ENCODE measurements around the gene TMEM182. TPM values are rescaled to one million over a fixed set of nuclear protein-coding genes. Genes with fewer than 3 reads are reported as not detected.

TMEM182 gene
- total RNA-seq, 1 experiment from 2014 or later = 8.3 TPM

GRCh38 chr2:102765061-102765460 lies 3.2 kb downstream of the TMEM182 start:
- DNase-seq (ENCODE audit: low read depth) = no peak

- DNase-seq (ENCODE audit: low read depth) = no peak
Observed at GRCh38 chr2:102768253-102768652, 6.4 kb downstream of the TMEM182 start.

DNA sequence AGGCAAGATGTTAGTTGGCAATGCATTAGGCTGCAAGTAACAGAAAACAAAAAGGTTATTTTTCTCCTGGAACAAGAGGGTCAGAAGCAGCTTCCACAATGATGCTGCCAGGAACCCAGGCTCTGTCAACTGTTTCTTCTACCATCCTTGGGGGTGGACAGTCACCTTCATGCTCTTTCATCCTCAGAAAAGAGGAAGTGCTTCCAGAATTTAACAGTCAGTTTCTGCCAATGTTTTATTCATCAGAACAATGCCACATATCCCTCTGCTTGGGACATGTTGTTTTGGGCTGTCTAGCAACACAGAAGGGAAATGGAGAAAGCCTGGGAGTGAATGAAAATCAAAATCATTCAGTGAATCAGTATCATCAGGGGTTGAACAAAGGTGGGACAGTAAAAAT lies 7.1 kb downstream of the TMEM182 start:
- DNase-seq (ENCODE audit: low read depth) = no peak

DNA sequence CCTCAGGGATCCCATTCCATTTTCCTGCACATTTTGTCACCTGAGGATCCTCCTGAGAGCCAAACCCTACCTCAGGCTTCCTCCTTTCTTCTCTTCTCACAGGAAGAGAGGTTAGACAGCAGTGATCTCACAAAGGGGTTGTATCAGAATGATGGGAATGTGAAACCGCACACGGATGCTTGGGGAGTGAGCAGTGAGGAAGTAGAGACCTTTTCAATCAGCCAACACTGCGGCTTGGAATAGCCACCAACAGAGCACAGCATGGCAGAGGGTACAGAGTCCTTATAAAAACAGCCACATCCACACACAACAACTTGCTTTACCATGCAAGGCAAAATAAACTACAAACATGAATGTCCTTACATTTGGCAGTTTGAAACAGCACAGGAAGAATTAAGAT lies 8.7 kb downstream of the TMEM182 start:
- DNase-seq (ENCODE audit: low read depth) = peak; percentile 86

GRCh38 chr2:102771114-102771513 lies 9.3 kb downstream of the TMEM182 start:
- DNase-seq (ENCODE audit: low read depth) = no peak

DNA sequence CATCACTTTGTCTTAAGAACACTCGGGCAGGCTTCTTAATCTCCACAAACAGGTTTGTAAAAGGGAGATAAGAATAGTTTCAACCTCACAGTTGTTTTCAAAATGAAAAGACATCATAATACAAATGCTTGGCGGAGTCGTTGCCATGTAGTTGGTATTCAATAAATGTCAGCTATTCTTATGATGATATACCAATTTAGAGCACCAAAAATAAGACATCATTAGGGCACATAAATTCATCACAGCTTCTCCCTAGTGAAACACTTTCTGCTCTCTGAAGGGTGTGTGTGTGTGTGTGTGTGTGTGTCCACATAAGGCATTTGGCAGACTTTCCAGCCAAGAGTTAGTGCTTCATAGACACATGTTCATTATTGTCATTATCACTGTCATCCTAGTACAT lies 10.8 kb downstream of the TMEM182 start:
- no peak for DNase-seq (ENCODE audit: low read depth)

- no peak for DNase-seq (ENCODE audit: low read depth)
Observed at GRCh38 chr2:102773149-102773705, 11.4 kb downstream of the TMEM182 start.

- DNase-seq (ENCODE audit: low read depth) = no peak
Observed at GRCh38 chr2:102778260-102778659, 16.4 kb downstream of the TMEM182 start.

DNA sequence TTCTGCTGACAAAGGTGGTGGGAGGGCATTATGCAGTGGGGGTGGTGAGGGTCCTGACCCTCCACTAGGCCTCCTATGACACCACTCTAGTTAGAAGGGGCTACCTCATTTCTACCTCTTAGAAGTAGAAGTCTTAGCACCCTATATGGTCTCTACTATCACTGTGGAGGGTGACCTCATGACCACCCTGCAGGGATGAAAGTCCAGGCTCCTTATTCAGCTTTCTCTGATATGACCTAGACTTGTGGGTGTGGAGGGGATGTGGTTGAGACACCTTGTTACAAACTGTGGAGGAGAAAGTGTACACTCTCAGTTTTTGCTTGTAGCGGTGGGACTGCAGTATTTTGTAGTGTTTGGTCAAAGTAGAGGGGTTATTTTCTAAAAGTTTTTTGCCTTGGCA lies 18.6 kb downstream of the TMEM182 start:
- DNase-seq (ENCODE audit: low read depth) = no peak

DNA sequence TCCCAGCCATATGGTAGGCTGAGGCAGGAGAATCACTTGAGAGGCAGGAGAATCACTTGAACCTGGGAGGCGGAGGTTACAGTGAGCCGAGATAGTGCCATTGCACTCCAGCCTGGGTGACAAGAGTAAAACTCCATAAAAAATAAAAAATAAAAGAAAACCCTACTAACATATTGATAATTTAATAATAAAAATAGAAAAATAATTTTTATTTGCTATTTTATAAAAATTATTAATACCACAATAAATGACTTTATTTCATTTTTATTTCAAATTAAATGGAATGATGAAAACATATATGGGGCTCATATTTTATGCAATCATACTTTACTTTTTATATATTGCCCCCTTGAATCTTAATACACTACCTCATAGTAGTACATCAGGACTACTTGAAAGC lies 20.4 kb downstream of the TMEM182 start:
- DNase-seq (ENCODE audit: low read depth) = no peak

- DNase-seq (ENCODE audit: low read depth) = no peak
Observed at GRCh38 chr2:102782933-102783332, 21.1 kb downstream of the TMEM182 start.

DNA sequence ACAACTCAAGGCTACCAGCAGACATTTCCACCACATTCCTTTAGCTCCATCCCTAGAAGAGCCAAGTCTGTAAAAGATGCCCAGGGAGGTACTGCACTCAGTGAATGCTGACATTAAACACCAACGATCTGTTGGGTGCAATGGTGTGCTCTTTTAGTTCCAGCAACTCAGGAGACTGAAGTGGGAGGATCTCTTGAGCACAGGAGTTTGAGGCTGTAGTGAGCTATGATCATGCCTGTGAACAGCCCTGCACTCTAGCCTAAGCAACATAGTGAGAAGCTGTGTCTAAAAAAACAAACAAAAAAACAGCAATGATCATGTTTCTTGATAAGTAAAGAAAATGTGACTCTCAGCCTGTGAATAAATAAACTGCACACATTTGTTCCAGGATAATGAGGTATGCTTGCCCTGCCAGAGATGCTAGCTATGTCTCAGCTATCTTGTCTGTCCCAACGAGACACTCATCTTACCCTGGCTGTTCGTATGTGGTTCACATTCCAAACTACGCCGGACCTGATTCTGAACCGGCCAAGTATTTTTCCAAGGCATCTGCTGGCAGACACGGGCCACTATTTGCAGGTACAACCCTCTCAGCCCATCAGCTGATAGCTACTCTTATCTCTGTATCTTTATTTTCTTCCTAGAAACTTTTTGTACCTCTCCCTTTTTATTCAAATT lies 21.8 kb downstream of the TMEM182 start:
- DNase-seq (ENCODE audit: low read depth) = no peak

GRCh38 chr2:102784940-102785339 lies 23.1 kb downstream of the TMEM182 start:
- DNase-seq (ENCODE audit: low read depth) = no peak

GRCh38 chr2:102788216-102788884 lies 26.5 kb downstream of the TMEM182 start:
- no peak for DNase-seq (ENCODE audit: low read depth)

DNA sequence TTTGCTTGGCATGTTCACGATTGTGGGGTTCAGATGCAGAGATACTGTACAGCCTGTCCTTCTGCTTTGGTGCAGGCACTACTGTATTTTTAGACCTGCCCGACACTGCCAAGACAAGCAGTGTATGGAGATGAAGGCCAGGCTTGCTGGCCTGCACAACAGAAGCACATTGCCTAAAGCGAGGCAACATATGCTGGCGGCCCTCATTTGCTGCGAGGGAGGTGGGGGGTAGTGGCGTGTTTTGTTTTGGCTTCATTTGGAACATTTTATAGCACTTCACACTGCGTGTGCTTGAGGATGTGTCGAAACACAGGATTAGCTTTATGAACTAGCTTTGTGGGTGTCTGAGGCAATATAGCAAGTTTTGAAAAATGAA lies 27.0 kb downstream of the TMEM182 start:
- DNase-seq (ENCODE audit: low read depth) = no peak

DNA sequence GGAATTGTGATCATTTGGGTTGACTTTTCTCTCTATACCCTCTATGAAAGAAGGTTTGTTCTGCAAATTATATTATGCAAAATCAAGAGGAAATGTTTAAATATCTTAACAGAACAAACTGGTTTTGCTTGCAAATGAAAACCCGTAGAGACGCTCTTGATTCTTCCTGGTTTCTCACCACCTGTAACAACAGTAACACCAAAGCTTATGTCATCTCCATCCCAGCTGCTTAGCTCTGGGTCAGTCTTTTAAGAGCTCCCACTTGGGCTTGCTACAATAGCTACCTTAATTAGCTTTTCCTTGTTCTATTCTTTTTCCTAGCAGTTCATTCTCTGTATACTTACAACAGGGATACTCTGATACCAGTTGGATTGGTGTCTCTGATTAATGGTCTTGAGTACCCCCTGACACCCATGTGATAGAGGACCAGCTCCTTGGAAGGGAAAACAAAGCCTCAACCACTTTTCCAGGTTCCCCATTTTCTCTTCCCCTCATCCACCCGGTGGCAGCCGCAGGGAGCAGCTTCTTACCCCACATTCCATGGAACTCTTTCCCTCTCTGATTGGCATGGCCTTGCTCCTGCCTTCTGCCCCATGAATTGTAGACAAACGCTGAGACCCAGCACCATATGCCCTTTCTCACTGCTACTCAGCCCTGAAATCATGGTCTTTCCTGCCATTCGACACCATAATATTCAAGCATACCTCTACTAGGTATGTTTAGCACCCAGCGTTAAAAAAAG lies 27.7 kb downstream of the TMEM182 start:
- no peak for DNase-seq (ENCODE audit: low read depth)

- DNase-seq (ENCODE audit: low read depth) = no peak
Observed at GRCh38 chr2:102790091-102790455, 28.2 kb downstream of the TMEM182 start.

DNA sequence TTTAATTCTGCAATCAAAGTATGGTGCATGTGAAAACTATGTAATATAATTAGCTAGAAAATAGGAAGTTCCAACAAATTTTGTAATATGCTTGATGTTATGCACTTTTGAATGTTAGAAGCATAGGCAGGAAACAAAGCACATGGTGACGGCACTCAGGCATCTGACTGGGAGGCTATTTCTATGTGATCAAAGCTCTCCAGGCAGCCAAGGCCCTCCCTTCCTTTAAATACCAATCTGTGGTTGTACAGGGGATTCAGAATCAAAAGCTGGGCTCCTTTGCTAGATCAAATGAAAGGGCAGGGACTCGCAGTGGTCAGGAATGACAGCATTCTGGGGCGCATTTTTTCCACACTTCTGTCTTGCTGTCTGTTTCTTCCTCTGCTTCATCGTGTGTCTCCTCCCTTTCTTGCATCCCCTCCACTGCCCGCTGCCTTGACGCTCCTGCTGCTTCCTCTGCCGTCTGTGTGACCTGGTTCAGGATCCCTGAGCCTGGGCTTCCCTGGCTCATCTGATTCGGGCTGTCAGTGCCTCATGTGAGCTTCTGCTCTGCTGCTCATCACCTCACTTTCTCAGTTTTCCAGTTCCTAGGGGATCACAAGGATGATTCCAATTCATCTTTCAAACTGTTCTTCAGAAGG lies 30.9 kb downstream of the TMEM182 start:
- DNase-seq (ENCODE audit: low read depth) = no peak

DNA sequence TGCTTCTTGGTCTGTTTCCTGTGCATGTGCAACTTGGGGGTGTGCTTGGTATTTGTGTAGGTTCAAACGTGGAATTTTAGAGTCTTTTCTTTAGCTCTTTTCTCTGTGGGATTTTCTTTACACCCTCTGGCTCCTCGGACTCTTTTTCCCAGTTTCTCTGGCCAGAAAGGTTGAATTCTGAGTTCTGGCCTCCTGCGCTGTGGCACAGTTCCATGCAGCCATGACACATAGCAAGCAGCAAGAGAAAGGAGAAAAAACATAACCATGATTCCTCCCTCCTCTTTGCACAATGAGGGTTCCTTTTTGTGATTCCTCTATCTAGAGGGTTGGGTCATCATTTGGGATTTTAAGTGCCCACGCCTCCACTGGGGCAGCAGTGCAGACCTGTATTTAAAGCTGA lies 33.8 kb downstream of the TMEM182 start:
- DNase-seq (ENCODE audit: low read depth) = no peak

- DNase-seq (ENCODE audit: low read depth) = no peak
Observed at GRCh38 chr2:102796337-102796736, 34.5 kb downstream of the TMEM182 start.

- DNase-seq (ENCODE audit: low read depth) = no peak
Observed at GRCh38 chr2:102797486-102797885, 35.7 kb downstream of the TMEM182 start.

DNA sequence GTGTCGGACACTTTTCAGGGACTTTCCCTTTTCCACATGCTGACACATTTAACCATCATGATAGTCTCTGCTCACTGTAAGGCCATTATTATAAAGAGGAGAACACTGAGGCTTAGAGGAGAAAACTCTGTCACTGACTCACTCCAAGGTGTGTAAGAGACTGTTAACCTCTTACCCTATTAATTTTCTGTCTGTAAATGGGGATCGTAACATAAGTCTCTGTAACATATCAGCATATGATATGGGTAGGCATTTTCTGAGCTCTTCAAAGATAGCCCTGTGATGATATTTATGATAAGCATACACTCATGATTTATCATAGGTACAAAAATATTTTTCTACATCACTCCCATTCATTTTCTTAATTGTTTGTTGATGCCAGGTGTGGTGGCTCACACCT lies 36.4 kb downstream of the TMEM182 start:
- DNase-seq (ENCODE audit: low read depth) = no peak

All from HT1080 (cell line).